Kidney epithelial cell (primary cell): ENCODE results near the gene NHSL2. TPM values are rescaled to one million over a fixed set of nuclear protein-coding genes. Genes with fewer than 3 reads are reported as not detected.
A peak's percentile ranks its signal among the peaks of the same experiment; 100 is the strongest.
"Not testable (repeated sequence)": the region's sequence is repeated elsewhere in the genome, so short reads cannot be mapped to it uniquely, and the experiment has no call there.

Source experiments
- DNase-seq: peaks from one replicate; pipeline ENCODE4 v3.0.0-alpha.2; 2010; ENCODE audit warnings: low read depth
- H3K27me3 ChIP-seq: 2 replicates; pipeline ENCODE4 v1.6.0; 2011; ENCODE audit warnings: low read length; ENCODE audit not compliant: control insufficient read depth, insufficient read depth
- H3K36me3 ChIP-seq: 2 replicates; pipeline ENCODE4 v1.5.1; 2011; ENCODE audit warnings: low read length; ENCODE audit not compliant: control insufficient read depth, insufficient read depth
- H3K4me3 ChIP-seq: 2 replicates; pipeline ENCODE4 v1.5.1; 2011; ENCODE audit warnings: low read depth, mild to moderate bottlenecking, control low read depth, low read length
- total RNA-seq: library from RNA; depleted of rRNA; stranded (reverse); fragments of >200 nt; gene quantifications from 2 replicates; pipeline ENCODE4 v1.2.3, GENCODE V29; 2015
- TF ChIP-seq, protein P1 (sequence below): IDR thresholded peaks from 2 replicates; pipeline ENCODE4 v1.5.1; 2011; ENCODE audit warnings: mild to moderate bottlenecking, moderate library complexity, low read length, control low read depth, inconsistent platforms; ENCODE audit not compliant: insufficient read depth, poor library complexity, severe bottlenecking

The NHSL2 gene
- 1.4 and 1.6 TPM in 2 replicates for total RNA-seq

DNA sequence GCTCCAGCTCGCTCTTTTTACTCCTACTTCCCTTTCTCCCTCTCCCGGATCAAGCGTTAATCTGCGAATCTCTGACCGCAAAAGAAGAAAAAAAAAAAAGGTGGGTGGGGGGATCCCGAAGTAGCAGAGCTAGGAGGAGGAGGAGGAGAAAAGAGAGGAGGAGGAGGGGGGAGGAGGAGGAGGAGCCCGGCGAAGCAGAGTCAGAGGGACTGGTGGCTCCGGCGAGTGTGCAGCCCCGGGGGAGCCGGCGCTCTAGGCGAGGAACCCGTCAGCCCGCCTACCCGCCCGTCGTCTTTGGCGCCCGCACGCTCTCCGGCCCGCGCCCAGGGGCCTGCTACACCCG, at the start of gene NHSL2:
Gene NHSL2 (plus strand): TSS at position 203 of the 343 bp plus-strand sequence.
- peak within 1 kb of the TSS; percentile 66 for H3K4me3 ChIP-seq

DNA sequence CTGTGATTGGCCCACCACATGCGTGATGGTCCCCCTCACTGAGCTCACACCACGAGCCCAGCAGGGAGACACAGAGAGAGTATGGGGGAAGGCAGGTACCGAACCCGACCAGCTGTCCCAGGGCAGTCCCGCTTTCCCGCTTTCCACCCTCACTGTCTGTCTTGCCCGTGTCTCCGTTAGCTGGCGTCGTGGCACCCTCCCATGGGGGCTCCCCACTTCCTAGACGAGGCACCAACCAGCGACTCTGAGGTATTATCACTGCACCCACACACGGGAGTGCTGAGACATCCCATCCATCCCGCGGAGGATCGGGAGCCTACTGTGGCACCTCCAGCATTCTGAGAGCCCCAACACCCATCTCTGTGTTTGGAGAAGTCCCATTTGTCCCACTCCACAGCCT, 43.0 kb upstream of the NHSL2 start:
- Histone ChIP-seq H3K4me3 (no peak overlapping the region), H3K36me3 (no peaks in the 10 kb centered on the region), H3K27me3 (peaks cover 2% of the 10 kb centered on the region)
- TF ChIP-seq, protein P1, sequence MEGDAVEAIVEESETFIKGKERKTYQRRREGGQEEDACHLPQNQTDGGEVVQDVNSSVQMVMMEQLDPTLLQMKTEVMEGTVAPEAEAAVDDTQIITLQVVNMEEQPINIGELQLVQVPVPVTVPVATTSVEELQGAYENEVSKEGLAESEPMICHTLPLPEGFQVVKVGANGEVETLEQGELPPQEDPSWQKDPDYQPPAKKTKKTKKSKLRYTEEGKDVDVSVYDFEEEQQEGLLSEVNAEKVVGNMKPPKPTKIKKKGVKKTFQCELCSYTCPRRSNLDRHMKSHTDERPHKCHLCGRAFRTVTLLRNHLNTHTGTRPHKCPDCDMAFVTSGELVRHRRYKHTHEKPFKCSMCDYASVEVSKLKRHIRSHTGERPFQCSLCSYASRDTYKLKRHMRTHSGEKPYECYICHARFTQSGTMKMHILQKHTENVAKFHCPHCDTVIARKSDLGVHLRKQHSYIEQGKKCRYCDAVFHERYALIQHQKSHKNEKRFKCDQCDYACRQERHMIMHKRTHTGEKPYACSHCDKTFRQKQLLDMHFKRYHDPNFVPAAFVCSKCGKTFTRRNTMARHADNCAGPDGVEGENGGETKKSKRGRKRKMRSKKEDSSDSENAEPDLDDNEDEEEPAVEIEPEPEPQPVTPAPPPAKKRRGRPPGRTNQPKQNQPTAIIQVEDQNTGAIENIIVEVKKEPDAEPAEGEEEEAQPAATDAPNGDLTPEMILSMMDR = no peak
- no peak for DNase-seq

More for the DNA sequence above, at the start of gene NHSL2:
- no peaks in the 10 kb centered on the region for H3K27me3 ChIP-seq
- TF ChIP-seq, protein P1 = no peak
- no peak for DNase-seq
- no peaks in the 10 kb centered on the region for H3K36me3 ChIP-seq

DNA sequence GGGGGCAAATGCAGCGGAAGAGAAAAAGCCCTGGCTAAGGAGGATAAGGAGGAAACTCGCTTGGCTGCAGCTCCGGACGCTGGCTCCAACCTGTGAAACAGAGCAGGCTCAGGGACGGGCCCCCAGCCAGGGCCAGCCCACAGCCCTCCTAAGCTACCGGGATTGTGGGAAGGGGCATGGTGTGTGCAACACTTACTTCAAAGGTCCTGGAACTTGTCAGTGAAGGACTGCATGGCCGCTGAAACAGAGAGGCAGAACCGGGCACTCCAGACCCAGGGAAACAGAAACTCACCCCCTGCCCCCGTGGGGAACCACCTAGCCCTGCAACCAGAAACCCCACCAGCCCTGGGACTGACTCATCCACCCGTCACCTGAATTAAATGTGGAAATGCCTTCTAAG, 41.1 kb upstream of the NHSL2 start:
- not testable (repeated sequence) for H3K4me3 ChIP-seq, H3K27me3 ChIP-seq, DNase-seq, H3K36me3 ChIP-seq

DNA sequence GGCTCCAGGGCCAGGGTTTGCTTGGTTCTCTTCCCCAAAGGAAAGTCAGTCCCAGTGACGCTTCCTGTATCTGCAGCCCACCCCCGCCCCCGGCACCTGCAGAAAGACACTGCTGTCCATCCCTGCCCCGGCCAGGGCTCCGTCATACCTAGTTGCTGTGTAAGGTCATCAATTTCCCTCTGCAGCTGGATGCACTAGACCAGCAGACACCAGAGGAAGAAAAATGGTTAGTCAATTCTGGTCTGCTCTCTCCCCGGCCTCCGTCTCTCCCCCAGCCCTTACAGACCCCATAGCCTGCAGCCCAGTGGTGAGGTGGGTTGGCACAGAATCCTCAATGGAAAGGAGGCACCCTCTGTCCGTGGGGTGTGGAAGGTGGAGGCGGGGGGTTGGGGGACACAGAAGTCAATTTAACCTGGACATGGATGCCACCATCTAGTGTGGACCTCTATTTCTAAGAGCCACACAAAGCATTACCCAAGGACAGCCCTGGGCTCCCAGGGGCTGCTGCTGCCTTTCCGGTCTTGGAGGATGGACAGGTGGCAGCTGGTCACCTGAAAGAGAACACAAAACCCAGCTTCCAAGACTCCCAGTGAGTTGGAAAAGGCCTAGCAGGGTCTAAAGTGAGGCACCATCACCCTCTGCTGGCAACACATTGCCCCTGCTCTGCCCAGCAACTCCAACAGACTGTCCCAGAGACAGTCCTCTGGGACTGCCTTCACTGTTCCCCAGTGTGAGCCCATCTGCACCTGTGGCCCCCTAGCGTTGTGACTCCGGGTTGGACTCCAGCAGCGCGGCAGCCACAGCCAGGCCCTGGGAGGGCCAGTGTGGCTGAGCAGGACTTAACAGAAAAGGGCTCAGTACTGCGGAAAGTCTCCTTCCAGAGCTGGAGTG, 40.2 kb upstream of the NHSL2 start:
- TF ChIP-seq, protein P1 = peak; percentile 14
- no peaks in the 10 kb centered on the region for H3K36me3 ChIP-seq
- DNase-seq = no peak
- no peak overlapping the region for H3K4me3 ChIP-seq
- no peaks in the 10 kb centered on the region for H3K27me3 ChIP-seq

DNA sequence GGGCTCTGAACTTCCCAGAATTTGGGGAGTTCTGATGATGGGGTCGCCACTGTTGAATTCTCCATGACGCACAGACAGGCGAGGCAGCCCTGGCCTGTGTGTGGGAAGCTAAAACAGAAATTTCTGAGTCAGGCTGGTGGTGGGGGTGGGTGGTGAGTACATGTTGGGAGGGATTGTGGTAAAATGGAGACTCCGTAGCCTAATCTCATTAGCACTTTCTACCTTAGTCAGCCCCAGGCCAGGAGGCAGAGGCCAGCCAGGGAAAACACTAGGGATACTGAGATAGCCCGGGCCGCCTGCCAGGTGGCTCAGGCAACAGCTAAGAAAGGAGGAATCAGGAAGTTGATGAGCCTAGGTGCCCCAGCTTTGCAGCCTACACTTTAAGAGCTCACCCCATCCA, 39.3 kb upstream of the NHSL2 start:
- H3K27me3 ChIP-seq = no peaks in the 10 kb centered on the region
- DNase-seq = no peak
- no peak overlapping the region for H3K4me3 ChIP-seq
- no peaks in the 10 kb centered on the region for H3K36me3 ChIP-seq
- TF ChIP-seq, protein P1 = no peak

DNA sequence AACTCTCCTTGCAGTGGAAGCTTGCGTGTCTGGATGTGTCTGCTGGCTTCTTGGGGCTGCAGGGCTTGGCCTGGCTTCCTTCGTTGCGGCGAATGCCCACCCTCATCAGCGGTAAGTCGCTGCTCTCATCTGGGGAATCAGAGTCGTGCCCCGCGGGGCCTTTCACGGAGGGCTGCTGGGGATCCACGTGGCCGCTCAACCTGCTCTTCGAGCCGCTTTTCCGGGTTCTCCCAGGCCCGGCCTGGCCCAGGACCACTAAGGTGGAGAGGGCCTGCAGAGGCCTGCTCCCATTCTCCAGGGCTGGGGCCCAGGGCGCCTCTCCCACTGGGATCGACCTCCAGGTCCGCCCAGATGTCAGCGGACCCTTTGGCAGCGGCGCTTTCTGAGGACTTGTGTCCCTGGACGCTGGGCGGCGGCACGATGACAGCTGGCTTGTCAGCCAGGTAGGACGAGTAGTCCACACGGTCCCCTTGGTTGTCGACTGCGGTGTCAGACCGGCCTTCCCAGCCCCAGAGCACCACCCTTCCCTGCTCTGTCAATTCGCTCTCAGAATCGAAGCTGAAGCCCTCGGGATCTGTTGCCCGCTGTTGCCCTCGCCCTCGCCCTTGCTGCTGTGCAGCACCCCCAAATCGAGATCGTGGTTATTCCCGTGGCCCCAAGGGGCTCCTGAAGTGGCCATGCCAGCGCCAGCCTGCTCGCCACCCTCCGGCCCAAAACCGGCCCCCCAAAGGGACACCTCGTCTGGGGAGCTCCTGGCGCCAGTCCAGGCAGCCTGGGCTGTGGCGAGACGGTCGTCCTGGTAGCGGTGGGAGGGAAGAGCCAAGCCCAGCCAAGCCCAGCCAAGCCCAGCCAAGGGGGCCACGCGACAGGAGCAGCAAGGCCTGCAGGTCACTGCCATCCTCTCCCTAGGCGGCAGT, 37.8 kb upstream of the NHSL2 start:
- TF ChIP-seq, protein P1 = no peak
- Histone ChIP-seq H3K4me3 (no peak overlapping the region), H3K36me3 (no peaks in the 10 kb centered on the region), H3K27me3 (no peaks in the 10 kb centered on the region)
- DNase-seq = no peak
